ENCODE data around the gene DPH1. TPM values are rescaled to one million over a fixed set of nuclear protein-coding genes. Genes with fewer than 3 reads are reported as not detected.
A peak's percentile ranks its signal among the peaks of the same experiment; 100 is the strongest.

The DPH1 gene
- total RNA-seq, 2 experiments from 2014 or later: 31.3 to 37.8 TPM

DNA sequence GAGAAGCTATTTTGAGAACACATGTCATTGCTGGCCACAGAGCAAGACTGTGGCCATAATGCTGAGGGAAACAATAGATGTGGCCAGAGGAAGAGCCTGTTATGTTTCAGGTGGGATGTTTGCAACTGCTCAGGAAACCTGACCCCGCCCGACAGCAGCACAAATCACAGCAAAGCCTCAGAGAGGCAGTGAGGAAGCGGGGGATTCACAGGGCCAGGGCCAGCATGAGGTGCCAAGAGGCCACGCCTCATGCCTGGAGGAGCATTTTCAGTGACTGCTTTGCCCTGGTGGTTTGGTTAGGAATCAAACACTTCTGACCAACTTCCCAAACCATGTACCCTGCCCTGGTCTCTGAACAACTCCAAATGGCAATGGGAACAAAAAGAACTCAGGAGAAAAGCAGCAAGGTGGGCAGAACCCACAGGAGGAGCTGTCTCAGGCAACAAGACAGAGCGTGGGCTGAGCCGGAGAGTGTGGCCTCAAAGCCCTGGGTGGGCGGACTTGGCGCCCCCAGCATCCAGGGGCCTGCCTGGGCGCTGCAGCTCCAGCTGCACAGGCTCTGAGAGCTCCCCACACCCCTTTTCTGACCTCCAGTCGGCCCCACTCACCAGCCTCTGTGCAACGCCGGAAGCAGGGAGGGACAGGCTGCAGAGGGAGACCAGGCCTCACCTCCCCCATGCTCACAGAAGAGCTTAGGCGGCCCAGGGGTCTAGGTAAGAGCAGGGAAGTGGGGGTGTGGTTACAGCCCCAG, 45.6 kb downstream of the DPH1 start:
- no peaks in the 10 kb centered on the region for H3K27me3 Mint-ChIP-seq
- H3K4me1 Mint-ChIP-seq: peaks cover 28% of the 10 kb centered on the region
- no peaks in the 10 kb centered on the region for H3K9me3 Mint-ChIP-seq
- H3K36me3 Mint-ChIP-seq (ENCODE audit: low read depth): peaks cover 58% of the 10 kb centered on the region
- DNase-seq: no peak
- CTCF ChIA-PET: interaction anchor here (0.7 to 2.8 kb wide), 7 partner anchors 9 to 170 kb away, joined by 3 to 13 read pairs (median 4); partner anchors contain the start of gene HIC1
- H3K4me3 Mint-ChIP-seq: no peak overlapping the region
- no peak overlapping the region for H3K27ac Mint-ChIP-seq
- POLR2A ChIA-PET: no interaction called here

DNA sequence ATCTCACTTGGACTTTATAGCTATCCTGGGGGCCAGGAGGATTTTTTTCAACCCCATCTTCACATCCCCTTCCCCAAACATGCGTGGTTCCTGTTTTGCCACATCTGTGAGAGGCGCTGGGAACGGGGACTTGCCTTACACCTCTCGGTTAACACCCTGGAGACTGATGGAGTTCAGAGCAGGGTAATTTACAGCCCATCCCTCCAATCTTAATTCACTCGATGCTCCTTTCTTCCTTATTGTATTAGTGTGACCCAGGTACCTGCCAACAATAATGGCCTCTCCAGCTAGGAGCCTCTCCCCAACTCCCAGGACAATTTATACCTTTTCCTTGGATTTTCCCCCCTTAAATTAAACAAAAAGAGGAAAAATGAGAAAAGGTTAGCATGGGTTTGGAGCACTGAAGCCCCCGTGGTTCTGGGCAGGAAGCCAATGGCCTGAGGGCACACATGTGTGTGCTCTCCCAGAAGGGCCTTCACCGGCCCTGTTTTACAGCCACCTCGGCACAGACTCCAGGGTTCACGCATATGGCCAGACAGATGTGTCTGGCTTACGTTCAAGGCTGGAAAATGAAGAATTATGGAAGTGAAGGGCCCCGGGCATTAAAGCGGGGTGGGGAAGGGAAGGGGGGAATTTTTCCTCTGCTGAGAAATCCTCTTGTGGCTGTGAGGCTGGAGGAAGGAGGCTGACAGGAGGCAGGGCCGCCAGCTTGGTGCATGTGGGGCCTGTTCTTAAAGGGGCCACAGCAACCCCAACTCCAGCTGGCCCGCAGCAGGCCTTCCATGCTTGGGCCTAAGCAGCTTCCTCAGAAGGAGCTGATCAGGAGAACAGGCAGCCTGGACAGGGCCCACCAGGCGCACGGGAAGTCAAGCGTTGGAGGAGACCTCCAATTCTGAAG, 46.4 kb downstream of the DPH1 start:
- POLR2A ChIA-PET: no interaction called here
- Mint-ChIP-seq H3K4me3 (no peak overlapping the region), H3K27ac (no peak overlapping the region), H3K27me3 (no peaks in the 10 kb centered on the region), H3K36me3 (ENCODE audit: low read depth) (peaks cover 57% of the 10 kb centered on the region), H3K9me3 (no peaks in the 10 kb centered on the region), H3K4me1 (peaks cover 25% of the 10 kb centered on the region)
- no peak for DNase-seq
- CTCF ChIA-PET: interaction anchor here (1.1 to 2.8 kb wide), 4 partner anchors 9 to 169 kb away, joined by 3 to 13 read pairs (median 4); partner anchors contain the start of gene HIC1

DNA sequence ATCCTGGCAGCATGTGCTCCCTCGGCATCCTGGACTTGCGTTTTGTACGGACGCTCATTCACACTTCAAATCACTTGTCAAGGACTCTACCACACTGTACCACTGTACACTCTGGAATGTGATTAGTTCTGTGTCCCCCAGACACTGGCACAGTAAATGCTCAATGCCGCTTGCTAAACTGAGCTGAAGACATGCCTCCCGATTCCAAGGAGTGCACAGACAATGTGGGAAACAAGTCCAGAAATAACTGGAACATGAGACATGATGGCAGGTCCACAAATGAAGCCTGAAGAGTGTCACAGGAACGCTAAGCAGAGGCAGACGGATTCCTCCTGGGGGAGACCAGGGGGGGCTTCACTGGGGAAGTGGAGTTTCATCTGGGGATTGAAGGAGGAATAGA, 47.1 kb downstream of the DPH1 start:
- H3K4me3 Mint-ChIP-seq: no peak overlapping the region
- no peak overlapping the region for H3K27ac Mint-ChIP-seq
- no peak for DNase-seq
- no peaks in the 10 kb centered on the region for H3K9me3 Mint-ChIP-seq
- peaks cover 29% of the 10 kb centered on the region for H3K4me1 Mint-ChIP-seq
- peaks cover 57% of the 10 kb centered on the region for H3K36me3 Mint-ChIP-seq (ENCODE audit: low read depth)
- POLR2A ChIA-PET: no interaction called here
- CTCF ChIA-PET: interaction anchor here (2.3 to 2.8 kb wide), 2 partner anchors 11 to 168 kb away, joined by 5 to 13 read pairs; no protein-coding TSS in a partner anchor
- no peaks in the 10 kb centered on the region for H3K27me3 Mint-ChIP-seq

DNA sequence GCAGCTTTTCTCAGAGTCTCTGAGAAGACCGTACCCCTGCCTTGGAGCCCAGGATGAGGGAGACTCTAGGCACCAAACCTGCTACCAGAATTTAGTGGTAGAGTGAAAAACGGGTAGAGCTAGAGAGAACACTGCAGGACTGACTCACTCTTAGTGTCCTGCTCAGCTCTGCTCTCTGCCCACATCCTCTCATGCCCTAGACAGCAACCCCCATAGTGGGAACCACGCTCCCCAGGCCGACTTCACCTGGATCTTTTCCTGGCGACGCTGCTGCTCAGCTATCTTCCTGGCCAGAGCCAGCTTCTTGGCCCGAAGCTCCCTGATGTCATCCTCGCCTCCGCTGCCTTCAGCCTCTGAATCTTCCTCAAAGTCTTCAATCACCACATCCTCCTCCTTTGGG, 51.6 kb downstream of the DPH1 start:
- peaks cover 55% of the 10 kb centered on the region for H3K36me3 Mint-ChIP-seq (ENCODE audit: low read depth)
- H3K27ac Mint-ChIP-seq: no peak overlapping the region
- no peaks in the 10 kb centered on the region for H3K27me3 Mint-ChIP-seq
- no peak overlapping the region for H3K4me3 Mint-ChIP-seq
- no peak for DNase-seq
- CTCF ChIA-PET: interaction anchor here (0.7 to 4.4 kb wide), 10 partner anchors 8 to 172 kb away, joined by 3 to 20 read pairs (median 4); no protein-coding TSS in a partner anchor
- POLR2A ChIA-PET: no interaction called here
- peaks cover 49% of the 10 kb centered on the region for H3K4me1 Mint-ChIP-seq
- no peaks in the 10 kb centered on the region for H3K9me3 Mint-ChIP-seq

DNA sequence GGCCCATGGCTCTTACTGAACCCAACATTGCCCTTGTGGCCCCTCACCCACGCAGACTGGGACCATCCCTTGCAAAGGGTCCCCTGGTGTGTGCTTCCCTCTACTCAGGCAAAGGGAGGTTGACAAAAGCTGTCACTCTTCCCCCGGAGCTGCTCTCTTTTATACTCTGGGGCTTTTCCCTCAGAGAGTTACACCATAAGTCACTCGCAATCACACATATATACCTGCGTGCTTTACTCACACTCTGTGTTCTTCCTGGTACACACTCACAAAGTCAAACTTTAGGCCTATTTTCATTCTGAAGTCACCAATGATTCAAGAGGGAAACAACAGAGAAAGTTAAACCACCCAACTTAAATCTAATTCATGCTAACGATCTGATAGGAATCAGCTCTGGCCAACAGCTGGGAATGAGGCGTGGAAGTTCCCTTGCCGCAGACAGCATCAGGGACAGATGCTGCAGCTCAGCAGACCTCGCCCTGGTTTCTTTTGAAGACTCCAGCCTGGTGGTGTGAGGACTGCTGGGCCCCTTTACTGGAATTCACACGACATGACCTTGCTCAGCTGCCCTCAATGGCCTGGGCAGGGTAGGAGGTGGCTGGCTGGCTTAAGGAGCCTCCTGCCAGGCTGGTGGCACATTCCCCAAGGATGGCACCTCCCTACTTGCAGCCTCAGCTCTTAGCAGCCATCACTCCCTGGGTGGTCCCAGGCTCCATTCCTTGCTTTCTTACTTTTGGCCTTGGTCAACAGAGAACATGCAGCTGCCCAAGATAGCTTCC, 52.2 kb downstream of the DPH1 start:
- Mint-ChIP-seq H3K27ac (no peak overlapping the region), H3K4me1 (peaks cover 55% of the 10 kb centered on the region), H3K27me3 (no peaks in the 10 kb centered on the region), H3K4me3 (no peak overlapping the region), H3K9me3 (no peaks in the 10 kb centered on the region), H3K36me3 (ENCODE audit: low read depth) (peaks cover 58% of the 10 kb centered on the region)
- ChIA-PET CTCF (interaction anchor here (0.6 to 4.4 kb wide), 13 partner anchors 12 to 171 kb away, joined by 3 to 20 read pairs (median 4); partner anchors contain the start of gene HIC1), POLR2A (no interaction called here)
- DNase-seq: no peak

DNA sequence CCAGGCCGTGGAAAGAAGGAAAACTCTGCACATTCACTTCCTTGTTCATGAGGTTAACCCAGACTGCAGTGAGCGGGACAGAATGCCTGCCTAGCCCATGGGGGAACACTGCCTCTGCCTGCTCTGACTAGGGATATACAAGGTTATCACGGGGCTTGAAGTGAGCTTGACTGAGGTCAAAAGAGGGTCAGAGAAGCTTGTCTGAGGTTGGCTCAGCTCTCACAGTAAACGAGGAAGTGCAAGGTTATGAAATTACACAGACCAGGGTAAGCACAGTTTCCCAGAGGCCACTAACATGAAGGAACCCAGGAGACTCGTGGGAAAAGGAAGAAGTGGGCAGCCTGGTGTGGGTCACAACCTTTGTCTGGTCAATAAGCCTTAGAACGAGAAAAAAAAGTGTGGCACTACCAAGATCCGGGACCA, 53.7 kb downstream of the DPH1 start:
- no peak for DNase-seq
- Mint-ChIP-seq H3K4me3 (no peak overlapping the region), H3K27me3 (no peaks in the 10 kb centered on the region), H3K36me3 (ENCODE audit: low read depth) (peaks cover 54% of the 10 kb centered on the region), H3K27ac (no peak overlapping the region), H3K9me3 (no peaks in the 10 kb centered on the region), H3K4me1 (peaks cover 70% of the 10 kb centered on the region)
- CTCF ChIA-PET: interaction anchor here (0.7 to 4.4 kb wide), 7 partner anchors 13 to 198 kb away, joined by 3 to 20 read pairs (median 3); partner anchors contain the start of gene HIC1
- POLR2A ChIA-PET: interaction anchor here (0.6 kb wide), 1 partner anchor 21 kb away, joined by 3 read pairs; no protein-coding TSS in a partner anchor

DNA sequence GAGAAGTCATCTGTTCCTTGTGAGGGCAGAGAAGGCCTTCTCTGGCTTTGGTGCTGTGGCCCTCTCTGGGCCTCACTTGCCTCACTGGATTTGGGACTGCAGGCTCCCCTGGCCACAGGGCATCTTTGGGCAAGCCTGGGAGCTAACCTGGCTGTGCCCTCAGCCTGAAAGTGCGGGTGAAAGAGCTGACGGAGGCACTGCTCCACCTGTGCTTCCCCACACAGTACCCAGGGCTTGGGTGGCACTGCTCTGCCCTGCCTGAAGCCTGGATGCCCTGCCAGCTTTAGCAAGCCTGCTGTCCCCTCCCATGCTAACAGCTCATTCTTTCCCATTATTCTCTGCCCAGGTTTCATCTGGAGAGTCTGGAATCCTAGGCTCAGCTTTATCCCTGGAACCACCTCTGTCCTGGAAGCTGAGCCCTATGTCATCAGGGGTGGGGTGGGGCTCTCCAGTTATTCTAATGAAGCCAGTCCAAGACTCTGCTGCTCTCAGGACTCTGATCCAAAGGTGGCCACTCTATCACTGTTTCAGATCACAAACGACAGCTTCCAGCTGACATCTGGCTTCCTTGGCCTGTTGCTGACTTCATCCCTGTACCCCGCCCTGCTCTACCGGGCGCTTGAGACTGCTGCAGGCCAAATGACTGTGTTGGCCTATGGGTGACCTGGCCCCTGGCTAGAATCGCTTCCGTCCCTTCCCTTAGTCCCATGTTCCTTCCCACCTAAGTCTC, 54.2 kb downstream of the DPH1 start:
- ChIA-PET CTCF (interaction anchor here (0.6 to 4.4 kb wide), 9 partner anchors 13 to 197 kb away, joined by 3 to 20 read pairs (median 3); partner anchors contain the start of gene HIC1), POLR2A (interaction anchor here (0.6 kb wide), 1 partner anchor 22 kb away, joined by 3 read pairs; no protein-coding TSS in a partner anchor)
- H3K4me3 Mint-ChIP-seq: no peak overlapping the region
- H3K27me3 Mint-ChIP-seq: no peaks in the 10 kb centered on the region
- peaks cover 75% of the 10 kb centered on the region for H3K4me1 Mint-ChIP-seq
- peaks cover 53% of the 10 kb centered on the region for H3K36me3 Mint-ChIP-seq (ENCODE audit: low read depth)
- no peak for DNase-seq
- H3K9me3 Mint-ChIP-seq: no peaks in the 10 kb centered on the region
- no peak overlapping the region for H3K27ac Mint-ChIP-seq

DNA sequence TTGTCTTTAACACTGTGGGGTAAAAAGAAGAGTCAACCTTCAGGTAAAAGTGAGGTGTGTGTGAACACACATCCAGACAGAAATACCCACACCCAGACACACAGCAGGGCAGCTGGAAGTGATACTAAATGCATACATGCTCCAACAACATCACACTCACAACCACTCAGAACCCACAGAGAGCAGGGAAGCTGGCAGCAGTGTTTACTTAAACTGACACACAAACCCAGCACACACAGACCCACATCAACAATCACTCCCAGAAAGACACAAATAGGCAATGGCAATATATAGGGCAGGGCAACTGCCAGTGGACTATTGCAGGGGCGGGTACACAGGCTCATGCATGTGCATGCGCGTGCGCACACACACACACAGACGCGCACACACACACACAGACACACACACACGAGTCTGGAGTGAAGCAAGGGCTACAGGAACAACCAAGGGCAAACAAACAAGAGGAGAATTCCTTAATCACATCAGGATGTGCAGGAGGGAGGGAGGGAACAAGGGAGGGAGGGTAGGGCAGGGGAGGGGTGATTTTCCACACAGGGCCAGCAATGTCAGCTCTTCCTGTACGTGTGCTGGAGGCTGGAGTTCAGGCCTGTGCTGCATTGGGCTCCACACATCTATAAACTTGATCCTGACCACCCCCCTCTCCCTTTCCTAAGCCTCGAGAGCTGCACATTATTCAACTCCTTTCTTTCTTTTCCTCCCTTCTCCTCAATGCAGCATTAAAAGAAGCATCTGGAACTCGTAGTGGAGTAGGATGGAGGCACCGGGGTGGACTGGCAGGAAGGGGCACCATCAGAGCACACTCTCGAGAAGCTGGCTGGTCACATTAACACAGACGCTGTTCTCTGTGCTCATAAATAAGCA, 55.1 kb downstream of the DPH1 start:
- Mint-ChIP-seq H3K4me1 (peaks cover 83% of the 10 kb centered on the region), H3K4me3 (no peak overlapping the region), H3K9me3 (no peaks in the 10 kb centered on the region), H3K27me3 (no peaks in the 10 kb centered on the region), H3K36me3 (ENCODE audit: low read depth) (peaks cover 48% of the 10 kb centered on the region), H3K27ac (no peak overlapping the region)
- ChIA-PET CTCF (interaction anchor here (0.6 to 4.4 kb wide), 9 partner anchors 10 to 160 kb away, joined by 3 to 20 read pairs (median 4); no protein-coding TSS in a partner anchor), POLR2A (no interaction called here)
- no peak for DNase-seq

DNA sequence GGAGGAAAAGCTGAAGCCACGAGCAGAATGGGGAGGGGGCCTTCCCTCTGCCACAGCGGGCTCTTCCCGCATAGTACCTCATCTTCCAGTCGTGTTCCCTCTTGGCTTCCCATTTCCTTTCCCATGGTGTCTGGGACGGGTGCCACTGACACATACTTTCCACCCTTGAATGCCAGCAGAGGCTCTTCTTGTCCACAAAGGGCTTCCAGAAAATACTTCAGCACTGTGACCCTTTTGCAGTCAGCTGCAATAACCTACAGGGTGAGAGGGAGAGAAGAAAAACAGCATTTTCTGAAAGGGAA, 55.6 kb downstream of the DPH1 start:
- Mint-ChIP-seq H3K27me3 (no peaks in the 10 kb centered on the region), H3K9me3 (no peaks in the 10 kb centered on the region), H3K4me1 (peaks cover 89% of the 10 kb centered on the region), H3K36me3 (ENCODE audit: low read depth) (peaks cover 48% of the 10 kb centered on the region), H3K27ac (no peak overlapping the region), H3K4me3 (no peak overlapping the region)
- DNase-seq: no peak
- POLR2A ChIA-PET: no interaction called here
- CTCF ChIA-PET: interaction anchor here (1.0 to 1.7 kb wide), 4 partner anchors 9 to 159 kb away, joined by 3 to 7 read pairs (median 4); no protein-coding TSS in a partner anchor

DNA sequence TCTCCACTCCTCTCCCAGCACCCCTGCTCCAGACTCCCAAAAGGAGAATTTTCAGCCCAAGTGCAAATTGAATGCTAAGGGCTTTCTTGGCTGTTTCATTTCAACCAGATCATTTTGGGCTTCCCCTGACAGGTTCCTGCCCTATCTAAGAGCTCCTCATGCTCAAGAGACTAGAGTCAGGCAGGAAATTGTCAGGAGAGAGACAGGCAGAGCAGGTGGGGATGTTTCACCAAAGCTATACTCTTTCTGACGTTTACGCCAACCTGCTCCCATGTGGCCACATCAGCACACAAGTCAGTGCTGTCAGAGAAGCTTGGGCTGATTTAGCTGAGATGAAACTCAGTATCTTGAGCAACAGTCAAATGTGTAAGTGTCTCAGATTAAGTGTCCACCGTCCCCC, 56.4 kb downstream of the DPH1 start:
- POLR2A ChIA-PET: interaction anchor here (0.5 kb wide), 1 partner anchor 958 kb away, joined by 3 read pairs; no protein-coding TSS in a partner anchor
- Mint-ChIP-seq H3K27me3 (no peaks in the 10 kb centered on the region), H3K36me3 (ENCODE audit: low read depth) (peaks cover 45% of the 10 kb centered on the region), H3K4me1 (peaks cover 91% of the 10 kb centered on the region), H3K4me3 (no peak overlapping the region), H3K9me3 (no peaks in the 10 kb centered on the region), H3K27ac (peak overlapping the region; percentile 68)
- no peak for DNase-seq
- CTCF ChIA-PET: interaction anchor here (0.5 to 3.0 kb wide), 8 partner anchors 9 to 159 kb away, joined by 3 to 14 read pairs (median 4); no protein-coding TSS in a partner anchor
